IPS DF 4.7 (cell line): ENCODE measurements around the gene ETV3L.
"Not testable (repeated sequence)": the region's sequence is repeated elsewhere in the genome, so short reads cannot be mapped to it uniquely, and the experiment has no call there.

ENCODE experiments used
- DNase-seq: peaks from one replicate; pipeline ENCODE4 v3.0.0-alpha.2; 2013; ENCODE audit warnings: low spot score; ENCODE audit errors: extremely low read depth

The ETV3L gene

GRCh38 chr1:157105988-157106812 lies 6.6 kb upstream of the ETV3L start:
- no peak for DNase-seq

GRCh38 chr1:157105298-157105987 lies 5.8 kb upstream of the ETV3L start:
- DNase-seq: no peak

- DNase-seq: no peak
Observed at GRCh38 chr1:157104598-157105293, 5.1 kb upstream of the ETV3L start.

GRCh38 chr1:157103268-157103667 lies 3.7 kb upstream of the ETV3L start:
- DNase-seq: no peak

- no peak for DNase-seq
Observed at GRCh38 chr1:157101149-157101548, 1.5 kb upstream of the ETV3L start.

GRCh38 chr1:157098987-157099632 lies 498 bp downstream of the ETV3L start:
- not testable (repeated sequence) for DNase-seq

- no peak for DNase-seq
Observed at GRCh38 chr1:157098519-157098918, 1.1 kb downstream of the ETV3L start.

- DNase-seq: no peak
Observed at GRCh38 chr1:157097692-157098091, 1.9 kb downstream of the ETV3L start.

- DNase-seq: no peak
Observed at GRCh38 chr1:157096881-157097280, 2.7 kb downstream of the ETV3L start.

GRCh38 chr1:157095551-157095950 lies 4.1 kb downstream of the ETV3L start:
- DNase-seq: no peak

- DNase-seq: no peak
Observed at GRCh38 chr1:157095091-157095490, 4.5 kb downstream of the ETV3L start.

- DNase-seq: no peak
Observed at GRCh38 chr1:157092831-157093230, 6.8 kb downstream of the ETV3L start.

GRCh38 chr1:157091668-157092273 lies 7.8 kb downstream of the ETV3L start:
- no peak for DNase-seq

- DNase-seq: no peak
Observed at GRCh38 chr1:157091186-157091585, 8.4 kb downstream of the ETV3L start.

- no peak for DNase-seq
Observed at GRCh38 chr1:157090771-157091170, 8.8 kb downstream of the ETV3L start.

- peak; percentile 64 for DNase-seq
Observed at GRCh38 chr1:157090196-157090647, 9.4 kb downstream of the ETV3L start.

GRCh38 chr1:157089789-157090188 lies 9.8 kb downstream of the ETV3L start:
- DNase-seq: no peak

GRCh38 chr1:157088607-157089006 lies 11.0 kb downstream of the ETV3L start:
- DNase-seq: no peak

- no peak for DNase-seq
Observed at GRCh38 chr1:157087030-157087429, 12.6 kb downstream of the ETV3L start.

- no peak for DNase-seq
Observed at GRCh38 chr1:157086299-157086698, 13.3 kb downstream of the ETV3L start.

GRCh38 chr1:157085421-157085820 lies 14.2 kb downstream of the ETV3L start:
- DNase-seq: no peak
